AML-193 (cell line): Measurements from ENCODE around the gene CTNNBIP1.

Source experiments
- DNase-seq, 2 experiments: peaks; one replicate each; lab custom pipeline; 2025; lab: John Stamatoyannopoulos, UW

Gene CTNNBIP1

DNA sequence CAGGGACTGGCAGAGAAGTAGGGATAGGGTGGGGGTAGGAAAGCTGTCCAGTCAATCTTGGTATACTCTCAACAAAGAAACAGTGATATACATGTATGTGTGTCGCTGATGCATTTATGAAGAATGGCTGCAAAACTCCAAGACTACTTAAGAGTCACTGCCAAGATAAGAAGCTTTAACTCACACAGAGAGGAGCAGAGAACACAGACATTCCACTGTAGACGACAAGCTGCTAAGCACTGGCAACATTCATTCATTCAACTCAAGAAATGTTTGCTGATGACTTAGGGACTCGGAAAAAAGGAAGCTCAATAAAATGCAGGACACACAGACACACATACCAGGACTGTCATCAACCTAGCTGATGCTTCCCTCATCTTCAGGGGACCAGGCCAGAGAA lies 5.5 kb downstream of the CTNNBIP1 start:
- DNase-seq, result no peak

DNA sequence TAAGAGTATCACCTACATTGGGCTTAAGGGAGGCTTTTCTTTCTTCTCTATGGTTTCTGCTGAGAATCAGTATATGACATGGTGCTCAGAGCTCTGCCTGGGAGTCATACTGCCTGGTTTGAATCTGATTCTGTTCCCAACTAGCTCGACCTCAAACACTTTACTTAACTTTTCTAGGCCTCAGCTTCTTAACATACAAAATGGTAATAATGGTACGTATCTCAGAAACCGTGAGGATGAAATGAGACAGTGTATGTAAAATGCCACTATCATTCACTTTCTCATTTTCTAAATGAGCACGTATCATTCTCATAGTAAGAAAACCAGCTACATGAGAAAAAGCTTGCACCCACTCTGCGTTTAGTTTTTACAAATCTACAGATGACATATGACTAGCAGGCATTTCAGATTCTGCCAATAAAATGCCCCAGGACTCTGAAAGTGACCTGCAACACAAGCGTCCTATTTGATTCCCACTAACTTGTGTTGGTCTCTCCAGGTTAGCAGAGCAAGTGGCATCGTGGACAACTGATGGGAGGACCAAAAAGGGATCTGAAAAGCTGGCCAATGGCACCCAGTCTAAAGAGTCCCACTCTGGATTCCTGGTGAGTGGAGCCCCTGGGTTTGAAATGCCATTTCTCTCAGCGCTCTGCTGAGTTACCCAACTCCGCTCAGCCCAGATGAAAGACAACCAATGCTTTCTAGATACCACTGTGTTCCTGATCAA lies 6.1 kb downstream of the CTNNBIP1 start:
- DNase-seq, result no peak

GRCh38 chr1:9902060-9902452 lies 8.0 kb downstream of the CTNNBIP1 start:
- no peak for DNase-seq

DNA sequence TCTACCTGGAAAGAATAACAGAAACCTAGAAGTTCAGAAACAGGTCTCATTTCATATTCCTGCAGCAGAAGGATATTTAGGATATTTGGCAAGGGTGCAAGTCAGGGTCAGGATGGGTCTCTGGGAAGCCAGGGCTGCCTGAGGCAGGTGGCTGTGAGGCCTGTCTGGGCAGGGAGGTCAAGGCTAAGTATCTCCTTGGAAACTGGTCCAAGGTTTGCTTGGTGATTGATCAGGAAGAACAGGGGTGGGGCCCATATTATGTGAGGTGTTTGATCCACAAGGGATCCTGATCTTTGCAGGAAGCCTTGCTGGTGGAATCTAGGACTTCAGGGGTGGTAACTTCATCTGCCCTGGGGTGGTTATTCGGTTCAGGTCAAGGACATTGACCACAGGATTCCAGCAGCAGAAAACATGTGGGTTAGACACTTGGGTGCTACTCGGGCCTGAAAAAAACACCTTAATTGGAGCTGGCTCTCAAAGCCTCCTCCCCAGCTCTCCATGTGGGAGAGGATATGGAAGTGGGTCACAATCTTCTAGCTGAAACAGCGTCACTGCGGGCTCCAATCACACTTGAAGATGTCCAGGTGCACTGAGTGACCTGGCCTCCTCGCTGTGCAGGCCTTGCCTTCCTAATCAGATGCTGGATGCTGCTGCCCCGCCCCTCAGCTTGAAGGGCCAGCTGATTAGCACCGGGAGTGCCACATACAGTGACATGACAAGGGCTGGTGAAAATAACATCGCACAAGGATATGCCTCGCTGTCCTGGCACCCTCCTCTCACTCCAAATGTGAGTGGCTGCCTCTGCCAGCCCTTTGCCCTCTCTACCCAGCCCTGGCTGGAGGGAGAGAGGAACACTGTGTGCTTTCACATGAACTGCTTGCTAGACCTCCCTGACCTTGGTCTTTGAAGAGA lies 8.7 kb downstream of the CTNNBIP1 start:
- DNase-seq, result no peak

GRCh38 chr1:9900142-9901043 lies 9.7 kb downstream of the CTNNBIP1 start:
- DNase-seq, result peak; percentile 81 to 87

- no peak for DNase-seq
Measured at GRCh38 chr1:9894115-9894514, 16.0 kb downstream of the CTNNBIP1 start.

GRCh38 chr1:9892563-9893528 lies 17.2 kb downstream of the CTNNBIP1 start:
- DNase-seq, result peak; percentile 86 to 88

- DNase-seq, result no peak
Measured at GRCh38 chr1:9891207-9891606, 18.9 kb downstream of the CTNNBIP1 start.

DNA sequence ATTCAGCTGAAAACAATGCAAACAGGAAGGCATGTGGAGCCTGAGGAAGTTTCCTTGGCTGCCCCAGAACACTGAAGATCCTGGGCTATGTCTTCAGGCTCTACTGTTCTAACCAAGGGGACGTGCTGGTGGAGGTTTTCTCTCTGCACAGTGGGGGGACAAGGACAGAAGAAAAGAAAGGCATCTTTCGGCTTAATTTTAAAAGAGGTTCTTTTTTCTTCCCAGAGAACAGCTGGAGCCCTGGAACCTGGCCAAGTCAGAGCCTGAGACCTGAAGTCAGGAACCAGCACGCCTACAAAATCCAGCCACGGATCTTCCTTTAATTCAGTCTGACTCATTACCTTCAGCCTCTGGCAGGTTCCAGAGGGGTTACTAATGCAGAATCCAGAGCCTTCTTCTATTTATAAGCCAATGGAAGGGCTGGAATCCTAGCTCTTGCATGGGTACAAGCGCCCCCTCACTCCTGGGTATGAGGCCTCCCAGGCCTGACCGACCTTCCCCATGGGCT lies 19.8 kb downstream of the CTNNBIP1 start:
- no peak for DNase-seq

GRCh38 chr1:9889411-9889810 lies 20.7 kb downstream of the CTNNBIP1 start:
- DNase-seq, result no peak

DNA sequence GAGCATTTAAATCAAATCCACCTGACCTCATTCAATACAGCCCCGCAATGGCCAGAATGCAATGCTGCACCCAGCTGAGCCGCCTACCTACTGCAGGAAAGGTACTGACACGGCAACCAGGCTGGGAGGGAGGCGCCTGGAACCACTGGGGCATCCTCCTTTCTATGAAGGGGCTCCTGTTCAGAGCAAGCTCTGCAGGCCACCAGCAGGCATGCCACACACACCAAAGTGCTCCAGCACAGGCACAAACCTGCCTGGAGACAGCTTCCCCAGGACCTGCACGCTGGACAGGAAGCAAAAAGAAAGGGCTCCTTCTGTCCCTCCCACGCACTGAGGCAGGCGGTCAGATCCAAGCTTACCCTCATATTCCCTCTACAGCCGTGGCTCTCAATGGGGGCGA lies 21.2 kb downstream of the CTNNBIP1 start:
- DNase-seq, result no peak

DNA sequence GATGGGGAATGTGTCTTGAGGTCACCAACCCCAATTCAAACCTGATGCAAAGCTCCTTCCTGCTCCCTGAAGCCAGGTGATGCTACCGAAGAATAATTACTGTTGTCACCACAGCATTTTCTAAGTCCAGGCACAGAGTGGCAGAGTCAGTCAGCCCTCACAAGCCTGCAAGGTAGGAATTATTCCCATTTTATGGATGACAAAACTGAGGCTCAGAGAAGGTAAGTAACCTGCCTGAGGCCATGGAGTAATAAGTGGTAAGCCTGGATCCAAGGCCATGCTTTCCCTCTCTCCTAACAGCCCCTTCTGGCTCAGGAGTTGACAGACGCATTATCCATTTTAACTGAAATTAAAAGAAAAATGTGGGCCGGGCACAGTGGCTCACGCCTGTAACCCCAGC lies 23.0 kb downstream of the CTNNBIP1 start:
- no peak for DNase-seq

DNA sequence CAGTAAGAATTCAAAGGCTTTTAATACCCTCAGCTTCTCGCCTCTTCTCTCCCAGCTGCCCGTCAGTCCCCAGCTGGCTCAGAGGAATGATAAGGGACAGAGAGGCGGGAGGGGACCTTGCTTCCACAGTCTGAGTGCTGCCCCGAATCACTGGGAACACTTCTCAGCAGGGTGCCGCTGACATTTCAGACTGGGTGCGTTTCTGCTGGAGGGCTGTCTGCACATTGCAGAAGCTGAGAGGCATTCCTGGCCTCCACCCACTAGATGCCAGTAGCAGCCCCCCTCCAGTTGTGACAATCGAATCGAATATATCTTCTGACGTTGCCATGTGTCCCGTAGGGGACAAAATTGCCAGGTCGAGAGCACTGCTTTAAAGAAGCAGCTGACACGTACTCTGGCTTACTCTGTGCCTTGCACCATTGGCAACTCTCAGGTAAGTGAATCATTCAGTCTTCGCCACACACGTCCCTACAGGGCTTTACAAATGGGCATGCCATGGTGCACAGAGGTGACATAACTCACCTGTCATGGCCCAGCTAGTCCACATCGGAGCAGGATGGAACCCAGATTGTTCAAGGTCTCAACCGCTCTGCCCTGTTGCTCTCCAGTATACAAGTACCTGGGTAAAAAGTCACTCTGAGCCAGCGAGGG lies 23.9 kb downstream of the CTNNBIP1 start:
- DNase-seq, result no peak

DNA sequence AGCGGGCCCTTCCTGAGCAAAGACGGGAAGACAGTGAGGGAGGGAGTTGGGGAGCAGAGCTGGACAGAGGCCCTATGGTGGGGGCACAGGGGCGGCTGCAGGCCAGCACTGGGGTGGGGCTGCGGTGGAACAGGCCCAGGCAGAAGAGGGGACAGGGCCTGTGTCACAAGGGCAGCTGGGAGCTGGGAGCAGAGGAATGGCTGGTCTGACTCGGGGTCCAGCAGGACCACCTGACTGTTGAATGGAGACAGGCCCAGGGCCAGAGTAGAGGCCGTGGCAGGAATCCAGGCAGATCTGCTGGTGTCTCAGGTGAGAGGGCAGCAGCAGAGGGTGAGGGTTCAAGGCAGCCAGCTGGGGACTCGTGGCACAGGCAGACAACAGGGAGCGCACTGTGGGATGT lies 25.3 kb downstream of the CTNNBIP1 start:
- DNase-seq, result no peak

- no peak for DNase-seq
Measured at GRCh38 chr1:9883585-9884449, 26.3 kb downstream of the CTNNBIP1 start.

- DNase-seq, result no peak
Measured at GRCh38 chr1:9882945-9883303, 27.1 kb downstream of the CTNNBIP1 start.

GRCh38 chr1:9882296-9882944 lies 27.6 kb downstream of the CTNNBIP1 start:
- DNase-seq, result no peak

GRCh38 chr1:9881838-9882249 lies 28.2 kb downstream of the CTNNBIP1 start:
- no peak for DNase-seq

- DNase-seq, result no peak
Measured at GRCh38 chr1:9878404-9878803, 31.7 kb downstream of the CTNNBIP1 start.
